Stimulated activated CD4-positive, alpha-beta T cell treated with anti-CD3 and anti-CD28 coated beads, Interleukin-15, amount 100 ng/mL, for 24 hours (primary cell): ENCODE data around the gene NDUFAF7.
"Not testable (repeated sequence)": the region's sequence is repeated elsewhere in the genome, so short reads cannot be mapped to it uniquely, and the experiment has no call there.

Experiments
- DNase-seq: peaks from one replicate; pipeline ENCODE4 v3.0.0-alpha.2; 2020

Gene NDUFAF7, protein sequence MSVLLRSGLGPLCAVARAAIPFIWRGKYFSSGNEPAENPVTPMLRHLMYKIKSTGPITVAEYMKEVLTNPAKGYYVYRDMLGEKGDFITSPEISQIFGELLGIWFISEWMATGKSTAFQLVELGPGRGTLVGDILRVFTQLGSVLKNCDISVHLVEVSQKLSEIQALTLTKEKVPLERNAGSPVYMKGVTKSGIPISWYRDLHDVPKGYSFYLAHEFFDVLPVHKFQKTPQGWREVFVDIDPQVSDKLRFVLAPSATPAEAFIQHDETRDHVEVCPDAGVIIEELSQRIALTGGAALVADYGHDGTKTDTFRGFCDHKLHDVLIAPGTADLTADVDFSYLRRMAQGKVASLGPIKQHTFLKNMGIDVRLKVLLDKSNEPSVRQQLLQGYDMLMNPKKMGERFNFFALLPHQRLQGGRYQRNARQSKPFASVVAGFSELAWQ

GRCh38 chr2:37231241-37232130 is at the start of gene NDUFAF7, which contains the start of gene CEBPZ:
Gene NDUFAF7, plus strand, starts transcription at chr2:37231658. Its CDS starts 48 bp downstream, at chr2:37231706.
Gene CEBPZ, minus strand, starts transcription at chr2:37231596. Its CDS starts 29 bp downstream, at chr2:37231567.
- DNase-seq, result peak; percentile 95

DNA sequence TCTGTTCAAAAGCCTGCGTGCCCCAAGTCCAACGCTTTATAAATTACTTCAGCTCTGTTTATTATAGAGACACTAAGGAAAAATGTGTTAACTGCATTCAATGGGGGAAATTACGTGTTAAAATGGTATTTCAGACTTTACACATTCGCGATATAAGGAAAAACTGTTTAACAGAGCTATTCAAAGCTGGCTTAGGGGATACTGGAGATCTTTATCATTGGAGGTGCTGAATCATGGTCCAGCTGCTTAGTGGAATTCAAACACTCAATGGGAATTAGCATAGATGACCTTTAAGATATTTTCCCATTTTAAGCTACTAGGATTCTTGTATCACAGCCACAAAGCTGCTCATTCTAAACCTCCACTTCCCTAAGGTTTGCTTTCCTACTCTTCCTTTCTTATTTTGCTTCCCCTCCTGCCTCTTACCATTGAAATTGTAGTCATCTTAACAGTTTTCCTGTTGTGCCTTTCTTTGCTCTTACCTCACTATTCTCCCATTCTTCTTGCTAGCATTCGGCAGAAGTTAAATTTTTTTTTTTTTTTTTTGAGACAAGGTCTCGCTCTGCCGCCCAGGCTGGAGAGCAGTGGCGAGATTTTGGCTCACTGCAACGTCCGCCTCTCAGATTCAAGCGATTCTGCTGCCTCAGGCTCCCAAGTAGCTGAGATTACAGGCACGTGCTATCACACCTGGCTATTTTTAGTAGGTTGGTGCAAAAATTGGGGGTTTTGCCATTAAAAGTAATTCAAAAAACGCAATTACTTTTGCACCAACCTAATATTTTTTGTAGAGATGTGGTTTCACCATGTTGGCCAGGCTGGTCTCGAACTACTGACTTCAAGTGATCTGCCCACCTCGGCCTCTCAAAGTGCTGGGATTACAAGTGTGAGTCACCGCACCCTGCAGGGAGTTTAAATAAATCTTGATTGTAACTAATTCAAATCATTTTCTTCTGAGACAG is 49.5 kb upstream of the NDUFAF7 start:
- no peak for DNase-seq

DNA sequence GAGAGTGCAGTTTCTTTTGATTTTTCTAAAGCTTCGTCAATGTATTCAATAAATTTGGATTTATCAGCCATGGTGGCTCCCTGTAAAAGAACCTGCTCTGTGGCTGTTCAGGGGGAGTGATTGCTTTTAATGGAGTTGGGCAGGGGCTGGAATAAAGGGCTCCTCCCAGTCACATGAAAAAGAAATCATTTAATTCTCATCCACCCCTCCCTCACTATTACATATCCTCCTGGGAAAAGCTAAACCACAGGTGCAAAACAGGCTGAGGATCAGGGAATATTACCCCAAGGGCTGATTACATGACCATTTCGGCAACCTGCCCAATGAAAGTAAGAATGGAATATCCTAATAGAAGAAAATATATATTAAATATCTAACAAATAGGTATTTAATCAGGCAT is 42.9 kb upstream of the NDUFAF7 start, which contains the start of gene SULT6B1:
SULT6B1 (minus strand) TSS at position 101 of the 400 bp plus-strand sequence; CDS start at position 71, 30 bp downstream.
- no peak for DNase-seq

GRCh38 chr2:37189452-37190153 is 41.9 kb upstream of the NDUFAF7 start:
- DNase-seq, result no peak

DNA sequence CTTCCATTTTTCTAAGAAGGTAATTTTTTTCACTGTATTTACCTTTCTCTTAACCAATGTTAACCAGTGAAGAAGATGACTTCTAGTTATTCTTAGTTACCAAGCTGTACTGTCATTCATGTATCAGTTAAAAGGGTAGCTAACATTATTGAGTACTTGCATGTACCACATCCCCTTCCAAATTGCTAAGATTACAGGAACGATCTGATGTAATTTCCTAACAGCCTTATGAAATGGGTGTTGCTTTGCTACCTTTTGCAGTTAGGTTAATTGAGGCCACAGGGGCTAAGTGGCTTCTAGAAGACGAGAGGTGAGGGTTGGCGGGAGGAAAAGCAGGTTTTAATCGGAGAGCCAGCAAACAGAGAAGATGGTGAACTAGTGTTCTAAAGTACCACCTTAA is 41.2 kb upstream of the NDUFAF7 start:
- DNase-seq, result no peak

DNA sequence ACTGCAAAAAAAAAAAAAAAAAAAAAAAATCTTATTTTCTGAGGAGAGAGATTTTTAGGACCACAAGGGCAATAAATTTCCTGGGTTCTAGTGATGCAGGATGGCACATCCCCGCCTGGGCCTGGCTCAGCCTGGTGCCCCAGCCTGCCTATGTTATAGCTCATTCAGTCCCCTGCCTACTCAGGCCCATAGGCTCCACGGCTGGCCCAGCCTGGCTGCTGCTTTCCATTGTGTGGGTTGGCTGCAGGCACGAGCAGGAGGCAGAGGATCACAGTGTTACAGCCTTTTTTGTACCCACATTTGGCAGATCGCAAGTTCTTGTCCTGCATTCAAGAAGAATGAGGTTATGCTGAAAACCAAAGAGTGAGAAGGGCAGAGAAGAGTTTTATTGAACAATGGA is 40.2 kb upstream of the NDUFAF7 start:
- DNase-seq, result no peak

DNA sequence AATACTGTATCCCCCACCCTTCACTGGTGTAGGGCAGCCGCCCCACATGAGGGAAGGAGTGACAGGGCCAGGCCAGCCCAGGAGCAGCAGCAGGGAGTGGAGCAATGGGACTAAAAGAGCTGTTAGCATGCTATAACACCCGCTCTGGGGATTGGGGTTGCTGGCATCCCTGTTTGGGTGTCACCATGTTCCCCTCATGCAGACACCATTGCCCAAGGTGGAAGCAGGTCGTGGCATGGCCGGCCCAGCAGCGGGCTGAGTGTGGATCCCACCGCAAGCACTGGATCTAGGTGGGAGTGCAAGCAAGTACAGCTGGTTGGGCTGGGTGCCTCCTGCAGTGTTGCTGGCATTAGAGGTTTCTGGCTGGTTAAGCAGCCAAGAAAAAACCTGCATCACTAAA is 39.7 kb upstream of the NDUFAF7 start:
- DNase-seq, result no peak

- DNase-seq, result no peak
Measured at GRCh38 chr2:37192551-37192950, 38.9 kb upstream of the NDUFAF7 start.

DNA sequence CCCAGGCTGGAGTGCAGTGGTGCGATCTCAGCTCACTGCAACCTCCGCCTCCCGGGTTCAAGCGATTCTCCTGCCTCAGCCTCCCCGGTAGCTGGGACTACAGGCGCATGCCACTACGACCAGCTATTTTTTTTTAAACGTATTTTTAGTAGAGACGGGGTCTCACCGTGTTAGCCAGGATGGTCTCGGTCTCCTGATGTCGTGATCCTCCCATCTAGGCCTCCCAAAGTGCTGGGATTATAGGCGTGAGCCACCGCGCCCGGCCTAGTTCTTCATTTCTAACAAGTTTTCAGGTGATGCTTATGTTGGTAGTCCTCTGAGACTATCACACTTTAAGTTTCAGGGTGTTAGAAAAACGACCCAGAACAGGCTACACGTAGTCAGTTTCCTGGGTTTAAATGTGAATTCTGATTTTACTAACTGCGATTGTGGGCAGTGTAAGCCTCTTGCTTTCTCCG is 35.6 kb upstream of the NDUFAF7 start:
- DNase-seq, result not testable (repeated sequence)

DNA sequence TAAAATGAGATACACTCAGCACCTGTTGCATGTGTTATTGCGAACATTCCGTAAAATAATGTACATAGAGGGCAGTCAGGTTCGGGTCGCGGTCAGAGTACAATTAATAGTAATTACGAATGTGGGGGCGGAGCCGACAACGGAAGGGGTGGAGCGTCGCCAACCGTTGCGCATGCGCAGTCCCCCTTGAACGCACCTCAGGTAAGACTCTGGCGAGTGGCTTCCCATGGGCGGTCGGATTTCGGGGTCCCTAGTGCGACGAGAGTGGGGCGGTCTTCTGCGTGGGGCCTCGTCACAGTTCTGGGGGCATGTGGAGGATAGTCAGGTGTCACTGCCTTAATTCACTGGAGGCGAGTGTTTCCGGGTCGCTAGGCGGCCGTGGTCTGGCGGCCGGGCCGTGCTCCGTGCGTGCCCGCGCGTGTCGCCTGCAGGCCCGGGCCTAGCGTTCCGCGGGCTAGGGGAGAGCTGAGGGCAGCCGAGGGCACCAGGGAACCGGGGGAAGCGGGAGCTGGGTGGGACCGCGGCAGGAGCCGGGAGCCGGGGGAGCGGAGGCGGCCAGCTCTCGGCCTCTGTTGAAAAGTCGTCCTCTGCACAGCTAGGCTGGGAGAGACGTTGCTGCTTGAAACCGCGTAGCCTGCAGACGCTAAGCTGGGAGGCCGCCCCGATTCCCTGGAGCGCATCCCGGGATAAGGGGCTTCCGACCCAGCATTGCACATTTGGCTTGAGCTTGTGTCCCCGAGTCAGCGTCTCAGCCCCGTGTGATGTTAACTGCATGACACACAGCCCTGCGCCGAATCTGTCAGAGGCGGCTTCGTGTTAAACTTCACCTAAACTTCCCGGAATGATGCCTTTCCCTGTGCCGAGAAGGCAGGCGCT is 34.9 kb upstream of the NDUFAF7 start, which contains the start of gene CEBPZOS:
CEBPZOS (plus strand) TSS at position 177 of the 876 bp plus-strand sequence. CDS start 3,209 bp downstream, outside the sequence.
- peak; percentile 90 for DNase-seq

- no peak for DNase-seq
Measured at GRCh38 chr2:37198681-37199065, 32.8 kb upstream of the NDUFAF7 start.

- no peak for DNase-seq
Measured at GRCh38 chr2:37201208-37201607, 30.2 kb upstream of the NDUFAF7 start.

DNA sequence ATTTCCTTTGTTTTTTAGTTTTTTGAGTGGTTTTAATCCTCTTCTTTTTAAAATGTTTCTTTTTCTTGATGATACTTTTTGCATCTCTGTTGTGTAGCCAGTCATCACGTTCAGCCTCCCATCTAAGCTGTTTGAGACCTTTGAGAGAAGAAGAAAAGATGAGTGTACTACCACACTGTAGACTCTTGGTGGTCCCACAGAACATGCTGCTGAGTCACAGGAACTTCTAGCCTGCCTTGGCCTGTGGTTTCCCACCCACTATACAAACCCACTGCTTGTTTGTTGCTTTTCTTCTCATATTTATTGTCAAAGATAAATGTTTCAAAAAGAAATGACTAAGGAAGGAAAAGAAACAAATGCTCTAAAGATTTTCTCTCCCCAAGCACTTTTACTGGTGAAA is 29.7 kb upstream of the NDUFAF7 start:
- peak; percentile 30 for DNase-seq

GRCh38 chr2:37203708-37204107 is 27.8 kb upstream of the NDUFAF7 start:
- no peak for DNase-seq

DNA sequence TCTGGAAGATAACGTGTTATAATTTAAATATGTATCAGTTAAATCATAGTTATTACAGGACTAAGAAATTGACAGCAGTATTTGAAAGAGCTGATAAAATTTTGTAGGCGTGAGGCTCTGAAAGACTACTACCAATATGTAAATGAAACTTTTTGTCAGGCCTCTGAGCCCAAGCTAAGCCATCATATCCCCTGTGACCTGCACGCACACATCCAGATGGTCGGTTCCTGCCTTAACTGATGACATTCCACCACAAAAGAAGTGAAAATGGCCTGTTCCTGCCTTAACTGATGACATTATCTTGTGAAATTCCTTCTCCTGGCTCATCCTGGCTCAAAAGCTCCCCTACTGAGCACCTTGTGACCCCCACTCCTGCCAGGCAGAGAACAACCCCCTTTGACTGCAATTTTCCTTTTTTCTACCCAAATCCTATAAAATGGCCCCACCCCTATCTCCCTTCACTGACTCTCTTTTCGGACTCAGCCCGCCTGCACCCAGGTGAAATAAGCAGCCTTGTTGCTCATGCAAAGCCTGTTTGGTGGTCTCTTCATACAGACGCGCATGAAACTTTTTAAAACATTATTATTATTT is 26.3 kb upstream of the NDUFAF7 start:
- not testable (repeated sequence) for DNase-seq

DNA sequence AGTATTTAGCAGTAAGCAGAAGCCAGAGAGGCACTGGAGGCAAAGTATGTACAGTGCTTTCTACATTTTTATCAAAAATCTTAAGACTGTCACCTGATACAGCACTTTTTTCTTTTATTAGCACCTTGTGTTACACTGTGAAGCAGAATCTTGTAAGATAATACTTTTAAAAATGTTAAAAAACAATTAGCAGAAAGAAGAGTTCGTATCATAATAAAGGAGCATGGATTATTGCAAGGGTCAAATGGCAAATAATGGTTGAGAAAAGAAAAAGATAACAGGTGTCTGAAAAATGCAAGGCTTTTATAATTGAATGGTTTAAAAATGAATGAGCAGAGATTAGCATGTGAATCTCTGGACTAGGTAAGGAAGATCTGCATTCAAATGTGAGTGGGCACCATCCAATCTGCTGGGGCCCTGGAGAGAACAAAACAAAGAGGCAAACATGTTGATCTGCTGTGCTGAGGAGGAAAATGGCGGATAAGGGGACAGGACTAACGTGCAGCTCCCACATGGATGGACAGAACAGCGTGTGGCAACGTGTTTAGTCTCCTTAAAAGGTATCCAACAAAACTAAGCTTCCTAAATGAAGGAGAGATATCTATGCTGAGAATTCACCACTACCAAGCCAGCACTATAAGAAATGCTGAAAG is 25.6 kb upstream of the NDUFAF7 start:
- no peak for DNase-seq

DNA sequence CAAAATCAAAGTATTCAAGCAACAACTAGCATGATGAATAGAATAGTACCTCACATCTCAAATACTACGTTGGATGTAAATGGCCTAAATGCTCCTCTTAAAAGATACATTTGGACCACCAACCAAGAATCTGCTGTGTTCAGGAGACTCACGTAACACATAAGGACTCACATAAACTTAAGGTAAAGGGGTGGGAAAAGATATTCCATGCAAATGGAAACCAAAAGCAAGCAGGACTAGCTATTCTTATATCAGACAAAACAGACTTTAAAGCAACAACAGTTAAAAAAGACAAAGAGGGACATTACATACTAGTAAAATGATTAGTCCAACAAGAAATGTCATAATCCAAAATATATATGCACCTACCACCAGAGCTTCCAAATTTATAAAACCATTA is 24.7 kb upstream of the NDUFAF7 start:
- DNase-seq, result not testable (repeated sequence)

- no peak for DNase-seq
Measured at GRCh38 chr2:37211212-37211611, 20.2 kb upstream of the NDUFAF7 start.

GRCh38 chr2:37211939-37212338 is 19.5 kb upstream of the NDUFAF7 start:
- DNase-seq, result no peak
